Measurements from ENCODE around the gene TCF4.

Gene TCF4

GRCh38 chr18:55265984-55266383 is 322.0 kb downstream of the TCF4 start:
- DNase-seq: no peak
- no peak overlapping the region for H3K27ac Mint-ChIP-seq
- ATAC-seq (replicated peaks): no peak
- peaks cover 3% of the 10 kb centered on the region for H3K36me3 Mint-ChIP-seq (ENCODE audit: insufficient read depth)
- peaks cover 5 to 7% of the 10 kb centered on the region in 2 donors for H3K9me3 Mint-ChIP-seq
- H3K27me3 Mint-ChIP-seq: no peaks in the 10 kb centered on the region
- H3K4me1 Mint-ChIP-seq (ENCODE audit: low read depth in 2 of 2): no peaks in the 10 kb centered on the region
- no peak overlapping the region for H3K4me3 Mint-ChIP-seq

- no peak for DNase-seq
- Mint-ChIP-seq H3K36me3 (ENCODE audit: insufficient read depth) (peaks cover 3% of the 10 kb centered on the region), H3K4me3 (no peak overlapping the region), H3K9me3 (peaks cover 5 to 7% of the 10 kb centered on the region in 2 donors), H3K27ac (no peak overlapping the region), H3K27me3 (no peaks in the 10 kb centered on the region), H3K4me1 (ENCODE audit: low read depth in 2 of 2) (no peaks in the 10 kb centered on the region)
- ATAC-seq (replicated peaks): no peak
Measured at GRCh38 chr18:55265130-55265675, 322.8 kb downstream of the TCF4 start.

GRCh38 chr18:55264108-55264507 is 323.9 kb downstream of the TCF4 start:
- Mint-ChIP-seq H3K4me1 (ENCODE audit: low read depth in 2 of 2) (no peaks in the 10 kb centered on the region), H3K27ac (no peak overlapping the region), H3K36me3 (ENCODE audit: insufficient read depth) (peaks cover 3% of the 10 kb centered on the region), H3K4me3 (no peak overlapping the region), H3K27me3 (no peaks in the 10 kb centered on the region), H3K9me3 (peaks cover 0 to 3% of the 10 kb centered on the region in 2 donors)
- ATAC-seq (replicated peaks): no peak
- no peak for DNase-seq

GRCh38 chr18:55262021-55262560 is 325.9 kb downstream of the TCF4 start:
- Mint-ChIP-seq H3K9me3 (peaks cover 0 to 3% of the 10 kb centered on the region in 2 donors), H3K27ac (no peak overlapping the region), H3K4me1 (ENCODE audit: low read depth in 2 of 2) (no peaks in the 10 kb centered on the region), H3K4me3 (no peak overlapping the region), H3K36me3 (ENCODE audit: insufficient read depth) (no peaks in the 10 kb centered on the region), H3K27me3 (no peaks in the 10 kb centered on the region)
- ATAC-seq (replicated peaks) (no peak), DNase-seq (no peak)

GRCh38 chr18:55261253-55261652 is 326.7 kb downstream of the TCF4 start:
- Mint-ChIP-seq H3K4me1 (ENCODE audit: low read depth in 2 of 2) (no peaks in the 10 kb centered on the region), H3K4me3 (no peak overlapping the region), H3K27me3 (no peaks in the 10 kb centered on the region), H3K27ac (no peak overlapping the region), H3K36me3 (ENCODE audit: insufficient read depth) (no peaks in the 10 kb centered on the region), H3K9me3 (peaks cover 0 to 3% of the 10 kb centered on the region in 2 donors)
- DNase-seq: no peak
- ATAC-seq (replicated peaks): no peak

GRCh38 chr18:55258088-55258487 is 329.9 kb downstream of the TCF4 start:
- Mint-ChIP-seq H3K4me1 (ENCODE audit: low read depth in 2 of 2) (no peaks in the 10 kb centered on the region), H3K9me3 (no peaks in the 10 kb centered on the region), H3K4me3 (no peak overlapping the region), H3K36me3 (ENCODE audit: insufficient read depth) (no peaks in the 10 kb centered on the region), H3K27me3 (no peaks in the 10 kb centered on the region), H3K27ac (no peak overlapping the region)
- ATAC-seq (replicated peaks) (no peak), DNase-seq (no peak)

GRCh38 chr18:55256929-55257289 is 331.1 kb downstream of the TCF4 start:
- H3K9me3 Mint-ChIP-seq: no peaks in the 10 kb centered on the region
- no peak for DNase-seq
- no peak overlapping the region for H3K27ac Mint-ChIP-seq
- H3K36me3 Mint-ChIP-seq (ENCODE audit: insufficient read depth): no peaks in the 10 kb centered on the region
- no peaks in the 10 kb centered on the region for H3K27me3 Mint-ChIP-seq
- H3K4me1 Mint-ChIP-seq (ENCODE audit: low read depth in 2 of 2): no peaks in the 10 kb centered on the region
- no peak for ATAC-seq (replicated peaks)
- no peak overlapping the region for H3K4me3 Mint-ChIP-seq

GRCh38 chr18:55256226-55256928 is 331.6 kb downstream of the TCF4 start:
- Mint-ChIP-seq H3K27me3 (no peaks in the 10 kb centered on the region), H3K36me3 (ENCODE audit: insufficient read depth) (no peaks in the 10 kb centered on the region), H3K4me1 (ENCODE audit: low read depth in 2 of 2) (no peaks in the 10 kb centered on the region), H3K4me3 (no peak overlapping the region), H3K9me3 (no peaks in the 10 kb centered on the region), H3K27ac (no peak overlapping the region)
- DNase-seq: no peak
- ATAC-seq (replicated peaks): no peak

GRCh38 chr18:55253814-55254213 is 334.2 kb downstream of the TCF4 start:
- Mint-ChIP-seq H3K27me3 (no peaks in the 10 kb centered on the region), H3K27ac (no peak overlapping the region), H3K9me3 (no peaks in the 10 kb centered on the region), H3K4me1 (ENCODE audit: low read depth in 2 of 2) (no peaks in the 10 kb centered on the region), H3K4me3 (no peak overlapping the region), H3K36me3 (ENCODE audit: insufficient read depth) (no peaks in the 10 kb centered on the region)
- DNase-seq (no peak), ATAC-seq (replicated peaks) (no peak)

- H3K36me3 Mint-ChIP-seq (ENCODE audit: insufficient read depth): no peaks in the 10 kb centered on the region
- H3K9me3 Mint-ChIP-seq: no peaks in the 10 kb centered on the region
- H3K27ac Mint-ChIP-seq: no peak overlapping the region
- no peaks in the 10 kb centered on the region for H3K27me3 Mint-ChIP-seq
- H3K4me1 Mint-ChIP-seq (ENCODE audit: low read depth in 2 of 2): no peaks in the 10 kb centered on the region
- no peak overlapping the region for H3K4me3 Mint-ChIP-seq
- DNase-seq (no peak), ATAC-seq (replicated peaks) (no peak)
Measured at GRCh38 chr18:55252901-55253300, 335.1 kb downstream of the TCF4 start.

GRCh38 chr18:55252053-55252675 is 335.8 kb downstream of the TCF4 start:
- Mint-ChIP-seq H3K9me3 (no peaks in the 10 kb centered on the region), H3K27ac (no peak overlapping the region), H3K36me3 (ENCODE audit: insufficient read depth) (no peaks in the 10 kb centered on the region), H3K4me3 (no peak overlapping the region), H3K4me1 (ENCODE audit: low read depth in 2 of 2) (no peaks in the 10 kb centered on the region), H3K27me3 (no peaks in the 10 kb centered on the region)
- no peak for ATAC-seq (replicated peaks)
- no peak for DNase-seq

GRCh38 chr18:55251254-55251971 is 336.6 kb downstream of the TCF4 start:
- DNase-seq: no peak

GRCh38 chr18:55250768-55251173 is 337.2 kb downstream of the TCF4 start:
- Mint-ChIP-seq H3K27me3 (no peaks in the 10 kb centered on the region), H3K36me3 (ENCODE audit: insufficient read depth) (no peaks in the 10 kb centered on the region), H3K4me1 (ENCODE audit: low read depth in 2 of 2) (no peaks in the 10 kb centered on the region), H3K9me3 (no peaks in the 10 kb centered on the region), H3K4me3 (no peak overlapping the region), H3K27ac (no peak overlapping the region)
- ATAC-seq (replicated peaks) (no peak), DNase-seq (no peak)

More at GRCh38 chr18:55251254-55251971, 336.6 kb downstream of the TCF4 start:
- H3K4me1 Mint-ChIP-seq (ENCODE audit: low read depth in 2 of 2): no peaks in the 10 kb centered on the region
- H3K36me3 Mint-ChIP-seq (ENCODE audit: insufficient read depth): no peaks in the 10 kb centered on the region
- H3K27ac Mint-ChIP-seq: no peak overlapping the region
- no peaks in the 10 kb centered on the region for H3K9me3 Mint-ChIP-seq
- H3K27me3 Mint-ChIP-seq: no peaks in the 10 kb centered on the region
- H3K4me3 Mint-ChIP-seq: no peak overlapping the region
- ATAC-seq (replicated peaks): no peak
